Adrenal gland (tissue), 12 donors: ENCODE results near the gene DCBLD1. TPM values are rescaled to one million over a fixed set of nuclear protein-coding genes. Genes with fewer than 3 reads are reported as not detected.
"Not testable (repeated sequence)": the region's sequence is repeated elsewhere in the genome, so short reads cannot be mapped to it uniquely, and the experiment has no call there.

ENCODE experiments used
- DNase-seq, 7 donors: peaks; one replicate each; pipeline ENCODE4 v3.0.0-alpha.2; 2019 to 2020
- H3K27ac ChIP-seq, 5 donors: fragments of 200-600 bp; sonication (generic) in 4 of 5; 1 replicate in 3 of 5; 2 replicates in 2 of 5; pipeline versions ENCODE4 v1.5.1 to v1.8.0; 2016 to 2020; ENCODE audit warnings: mild to moderate bottlenecking in 1 of 5
- H3K27me3 ChIP-seq: fragments of 200-600 bp; 2 replicates; pipeline ENCODE4 v1.8.0; 2021
- H3K36me3 ChIP-seq, 2 donors: fragments of 200-600 bp; replicated peaks in 1 of 2; 1 replicate in 1 of 2; 2 replicates in 1 of 2; pipeline versions ENCODE4 v1.5.1 to v1.8.0; 2018 to 2022
- H3K4me1 ChIP-seq, 2 donors: fragments of 200-600 bp; replicated peaks in 1 of 2; 1 replicate in 1 of 2; 2 replicates in 1 of 2; pipeline versions ENCODE4 v1.5.1 to v1.8.0; 2018 to 2021
- H3K4me3 ChIP-seq, 4 donors: fragments of 200-600 bp; sonication (generic) in 3 of 4; one replicate each; pipeline ENCODE4 v1.5.1; 2016 to 2018
- H3K9me3 ChIP-seq, 3 donors: fragments of 200-600 bp; sonication (generic) in 1 of 3; replicated peaks in 1 of 3; 1 replicate in 2 of 3; 2 replicates in 1 of 3; pipeline versions ENCODE4 v1.5.1 to v1.8.0; 2016 to 2021
- POLR2A ChIP-seq, 2 donors: fragments of 450-650 bp; IDR thresholded peaks; one replicate each; pipeline ENCODE4 v1.6.1; 2017; ENCODE audit warnings: antibody characterized with exemption in 2 of 2, mild to moderate bottlenecking in 2 of 2, moderate library complexity in 1 of 2
- WGBS, 4 donors: extraction: QIAGEN DNeasy Blood & Tissue Kit in 2 of 4; methylation state at CpG; one replicate each; pipeline versions ENCODE4 v1.1.5 to v1.1.7; 2013 to 2017; 5-methylcytosine and 5-hydroxymethylcytosine counted together
- intact Hi-C, 2 donors: fragments of 100-400 bp; cut with DNase I; formaldehyde crosslinking; loops; one replicate each; pipeline versions ENCODE4 v1.14.1 to v1.15.0; 2022 to 2023
- polyA plus RNA-seq, 3 donors: library from polyadenylated mRNA; stranded (reverse); fragments of 200-250 nt in 2 of 3; fragments of 350-450 nt in 1 of 3; fragmentation: Illumina TruSeq in 1 of 3; extraction: RNeasy Lipid Tissue Mini Kit (QIAGEN cat#74804) in 1 of 3; gene quantifications; one replicate each; pipeline ENCODE4 v1.2.3, GENCODE V29; 2013 to 2014
- total RNA-seq, 9 donors: library from RNA; depleted of rRNA in 4 of 9; stranded (reverse); fragments of >200 nt in 4 of 9; fragments of 120-200 nt in 1 of 9; fragmentation: NEBNext Ultra II Directional in 1 of 9; extraction: Animal tissue kit (Norgen Biotek cat#: 25700) in 1 of 9; gene quantifications; one replicate each; pipeline versions ENCODE4 v1.1.0 to v1.2.4, GENCODE V29; 2013 to 2023
- TF ChIP-seq, protein P1 (sequence below), 6 experiments: fragments of 450-650 bp in 4 of 6; fragments of 200-600 bp in 2 of 6; sonication (generic) in 1 of 6; IDR thresholded peaks; 1 replicate in 5 of 6; 2 replicates in 1 of 6; pipeline versions ENCODE4 v1.5.1 to v1.8.0; 2016 to 2021; ENCODE audit warnings: antibody characterized with exemption in 6 of 6, mild to moderate bottlenecking in 2 of 6, moderate library complexity in 1 of 6
- donor health status: healthy with polysubstance abuse.
- donor health status: Bipolar disorder and iron deficiency.
- donor health status: DM: yes; HTN: yes; CAD: no.
- donor health status: DM: no; HTN: no; CAD: no.
- donor health status: DM: no; HTN: no; CAD: no.
- donor health status: DM: yes; HTN: yes; CAD: no.

Gene DCBLD1
- total and polyA plus RNA-seq, 12 donors: 4.2 to 17.1 (median 6.6) TPM

- WGBS, 4 donors: 73 to 82% (median 78%) methylated on average over 4 of the region's 4 CpGs
Measured at GRCh38 chr6:117467876-117468275, 14.6 kb upstream of the DCBLD1 start.

GRCh38 chr6:117468527-117468926, 13.9 kb upstream of the DCBLD1 start:
- H3K4me1 ChIP-seq, H3K27ac ChIP-seq, DNase-seq, H3K9me3 ChIP-seq, H3K36me3 ChIP-seq, H3K4me3 ChIP-seq, intact Hi-C loops, H3K27me3 ChIP-seq: not testable (repeated sequence)
- 75 to 89% (median 83%) methylated on average over 4 of the region's 4 CpGs for WGBS, 4 donors

More at GRCh38 chr6:117467876-117468275, 14.6 kb upstream of the DCBLD1 start:
- Histone ChIP-seq H3K27ac (no peak overlapping the region), H3K9me3 (no peaks in the 10 kb centered on the region), H3K4me3 (no peak overlapping the region), H3K36me3 (no peaks in the 10 kb centered on the region), H3K27me3 (peaks cover 3% of the 10 kb centered on the region), H3K4me1 (no peaks in the 10 kb centered on the region)
- TF ChIP-seq POLR2A (IDR thresholded peaks at IDR 0.05): no peak
- TF ChIP-seq, protein P1, sequence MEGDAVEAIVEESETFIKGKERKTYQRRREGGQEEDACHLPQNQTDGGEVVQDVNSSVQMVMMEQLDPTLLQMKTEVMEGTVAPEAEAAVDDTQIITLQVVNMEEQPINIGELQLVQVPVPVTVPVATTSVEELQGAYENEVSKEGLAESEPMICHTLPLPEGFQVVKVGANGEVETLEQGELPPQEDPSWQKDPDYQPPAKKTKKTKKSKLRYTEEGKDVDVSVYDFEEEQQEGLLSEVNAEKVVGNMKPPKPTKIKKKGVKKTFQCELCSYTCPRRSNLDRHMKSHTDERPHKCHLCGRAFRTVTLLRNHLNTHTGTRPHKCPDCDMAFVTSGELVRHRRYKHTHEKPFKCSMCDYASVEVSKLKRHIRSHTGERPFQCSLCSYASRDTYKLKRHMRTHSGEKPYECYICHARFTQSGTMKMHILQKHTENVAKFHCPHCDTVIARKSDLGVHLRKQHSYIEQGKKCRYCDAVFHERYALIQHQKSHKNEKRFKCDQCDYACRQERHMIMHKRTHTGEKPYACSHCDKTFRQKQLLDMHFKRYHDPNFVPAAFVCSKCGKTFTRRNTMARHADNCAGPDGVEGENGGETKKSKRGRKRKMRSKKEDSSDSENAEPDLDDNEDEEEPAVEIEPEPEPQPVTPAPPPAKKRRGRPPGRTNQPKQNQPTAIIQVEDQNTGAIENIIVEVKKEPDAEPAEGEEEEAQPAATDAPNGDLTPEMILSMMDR (IDR thresholded peaks at IDR 0.05): no peak
- no peak for DNase-seq
- intact Hi-C loops: no loop called here

GRCh38 chr6:117469356-117469755, 13.1 kb upstream of the DCBLD1 start:
- Histone ChIP-seq H3K4me1 (no peaks in the 10 kb centered on the region), H3K27me3 (peaks cover 3% of the 10 kb centered on the region), H3K36me3 (no peaks in the 10 kb centered on the region), H3K9me3 (no peaks in the 10 kb centered on the region), H3K4me3 (no peak overlapping the region), H3K27ac (no peak overlapping the region)
- DNase-seq: no peak
- TF ChIP-seq, protein P1 (IDR thresholded peaks at IDR 0.05): no peak
- no peak for TF ChIP-seq POLR2A (IDR thresholded peaks at IDR 0.05)
- WGBS, 4 donors: 55 to 72% (median 61%) methylated on average over 4 of the region's 4 CpGs
- intact Hi-C loops: no loop called here

- intact Hi-C loops: no loop called here
- no peaks in the 10 kb centered on the region for H3K9me3 ChIP-seq
- WGBS, 4 donors: 73 to 88% (median 82%) methylated on average over 3 of the region's 3 CpGs
- no peak for DNase-seq
- no peak overlapping the region for H3K4me3 ChIP-seq
- no peak overlapping the region for H3K27ac ChIP-seq
- no peaks in the 10 kb centered on the region for H3K4me1 ChIP-seq
- TF ChIP-seq, protein P1 (IDR thresholded peaks at IDR 0.05): no peak
- TF ChIP-seq POLR2A (IDR thresholded peaks at IDR 0.05): no peak
- no peaks in the 10 kb centered on the region for H3K36me3 ChIP-seq
- peaks cover 3% of the 10 kb centered on the region for H3K27me3 ChIP-seq
Measured at GRCh38 chr6:117469791-117470190, 12.7 kb upstream of the DCBLD1 start.

DNA sequence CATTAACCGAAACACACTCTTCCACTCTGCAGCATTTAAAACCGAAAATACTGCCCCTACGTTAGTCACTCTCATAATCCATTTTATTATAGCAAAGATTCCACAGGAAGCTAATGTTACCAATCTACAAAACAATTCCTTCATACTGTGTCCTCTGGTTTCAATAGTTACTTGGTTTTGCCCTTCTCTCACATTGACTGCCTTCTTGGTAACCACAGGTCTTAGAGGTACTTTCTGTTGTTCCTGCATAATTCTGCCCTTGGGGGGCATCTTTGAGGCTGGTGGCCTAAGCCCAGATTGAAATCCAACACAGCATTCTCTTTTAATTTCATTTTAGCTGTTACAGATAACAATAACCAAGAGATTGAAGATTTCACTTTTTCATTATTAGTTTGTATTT, 9.8 kb upstream of the DCBLD1 start:
- Histone ChIP-seq H3K4me1 (no peaks in the 10 kb centered on the region), H3K27ac (no peak overlapping the region), H3K9me3 (no peaks in the 10 kb centered on the region), H3K36me3 (no peaks in the 10 kb centered on the region), H3K27me3 (peaks cover 2% of the 10 kb centered on the region), H3K4me3 (no peak overlapping the region)
- intact Hi-C loops: no loop called here
- 85 to 92% (median 88%) methylated on average over 3 of the region's 3 CpGs for WGBS, 4 donors
- no peak for DNase-seq
- TF ChIP-seq, protein P1 (IDR thresholded peaks at IDR 0.05): no peak
- no peak for TF ChIP-seq POLR2A (IDR thresholded peaks at IDR 0.05)
